Spleen (tissue), 7 donors: Measurements from ENCODE around the gene MLC1.

Source experiments
- CTCF ChIP-seq, 11 experiments: fragments of 200-600 bp in 7 of 11; fragments of 450-650 bp in 4 of 11; sonication (generic) in 4 of 11; IDR thresholded peaks in 8 of 11; conservative IDR thresholded peaks in 3 of 11; 1 replicate in 7 of 11; 2 replicates in 4 of 11; pipeline versions ENCODE4 v1.4.0 to v1.8.0; 2016 to 2021; ENCODE audit warnings: antibody characterized with exemption in 11 of 11, inconsistent platforms in 4 of 11, mild to moderate bottlenecking in 1 of 11
- POLR2A ChIP-seq, 3 donors: fragments of 450-650 bp; IDR thresholded peaks; one replicate each; pipeline ENCODE4 v1.5.1; 2017; ENCODE audit warnings: antibody characterized with exemption in 3 of 3, mild to moderate bottlenecking in 1 of 3
- POLR2AphosphoS5 ChIP-seq, 3 donors: sonication (generic); formaldehyde crosslinking; IDR thresholded peaks; one replicate each; pipeline ENCODE4 v1.5.1; 2017; ENCODE audit warnings: antibody characterized with exemption in 3 of 3
- donor health status: DM: no; HTN: no; CAD: no; lungs with moderate emphysema.
- donor health status: DM: no; HTN: no; CAD: no.
- donor health status: DM: no; HTN: no; CAD: no.

- TF ChIP-seq CTCF (IDR thresholded peaks at IDR 0.05 in 8 of 11, conservative IDR thresholded peaks at IDR 0.05 in 3 of 11) = no peak
- no peak for TF ChIP-seq POLR2A (IDR thresholded peaks at IDR 0.05)
- no peak for TF ChIP-seq POLR2AphosphoS5 (IDR thresholded peaks at IDR 0.05)
Observed at GRCh38 chr22:50041361-50042065, 43.7 kb downstream of the MLC1 start.
